B cell (primary cell): ENCODE data around the gene PTPN13.

Experiments used
- CTCF ChIP-seq: fragments of 200-600 bp; IDR thresholded peaks from one replicate; pipeline ENCODE4 v1.8.0; 2022; ENCODE audit warnings: antibody characterized with exemption, mild to moderate bottlenecking
- EZH2 ChIP-seq: IDR thresholded peaks from 2 replicates; pipeline ENCODE4 v1.6.1; 2012; ENCODE audit warnings: borderline replicate concordance, low read depth, mild to moderate bottlenecking, moderate library complexity, low read length; ENCODE audit not compliant: insufficient read depth, poor library complexity, severe bottlenecking

- TF ChIP-seq CTCF (no peak), EZH2 (no peak)
Measured at GRCh38 chr4:86816501-86817273, 222.6 kb downstream of the PTPN13 start.
